Measurements from ENCODE around the gene UBA1. TPM values are rescaled to one million over a fixed set of nuclear protein-coding genes. Genes with fewer than 3 reads are reported as not detected.

Gene UBA1
- total RNA-seq, 3 donors from 2014 or later, result 236 to 281 (median 254) TPM

DNA sequence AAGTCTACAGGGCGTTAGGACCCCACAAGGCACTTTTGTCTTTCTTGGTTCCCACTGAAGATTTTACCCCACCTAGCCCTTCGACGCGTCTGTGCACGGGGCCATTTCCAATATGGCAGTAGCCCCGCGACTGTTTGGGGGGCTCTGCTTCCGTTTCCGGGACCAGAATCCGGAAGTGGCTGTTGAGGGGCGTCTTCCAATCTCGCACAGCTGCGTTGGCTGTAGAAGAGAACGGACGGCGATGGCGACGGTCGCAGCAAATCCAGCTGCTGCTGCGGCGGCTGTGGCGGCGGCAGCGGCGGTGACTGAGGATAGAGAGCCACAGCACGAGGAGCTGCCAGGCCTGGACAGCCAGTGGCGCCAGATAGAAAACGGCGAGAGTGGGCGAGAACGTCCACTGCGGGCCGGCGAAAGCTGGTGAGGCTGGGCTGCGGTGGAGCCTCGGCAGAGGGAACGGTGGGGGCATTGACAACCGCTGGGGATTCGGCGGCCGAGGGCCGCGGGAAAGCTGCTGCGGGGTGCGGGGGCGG, 39.2 kb downstream of the UBA1 start, which contains the start of gene USP11:
TSS of gene USP11 (plus strand) at position 207 of the 530 bp plus-strand sequence. CDS start at position 242, 35 bp downstream.
- H3K36me3 Mint-ChIP-seq (ENCODE audit: insufficient read depth), result peaks cover 12% of the 10 kb centered on the region
- DNase-seq, result peak; percentile 39
- no peaks in the 10 kb centered on the region for H3K27me3 Mint-ChIP-seq (ENCODE audit: low read depth)
- H3K4me1 Mint-ChIP-seq (ENCODE audit: low read depth), result peaks cover 17% of the 10 kb centered on the region
- peak within 1 kb of the TSS; percentile 88 for H3K4me3 Mint-ChIP-seq
- no peaks in the 10 kb centered on the region for H3K9me3 Mint-ChIP-seq
- peak; percentile 23 to 32 for ATAC-seq

GRCh38 chrX:47233333-47234113, 39.9 kb downstream of the UBA1 start:
- H3K27me3 Mint-ChIP-seq (ENCODE audit: low read depth), result no peaks in the 10 kb centered on the region
- peaks cover 8% of the 10 kb centered on the region for H3K36me3 Mint-ChIP-seq (ENCODE audit: insufficient read depth)
- no peaks in the 10 kb centered on the region for H3K9me3 Mint-ChIP-seq
- H3K4me3 Mint-ChIP-seq, result peak overlapping the region; percentile 88
- H3K4me1 Mint-ChIP-seq (ENCODE audit: low read depth), result peaks cover 17% of the 10 kb centered on the region
- ATAC-seq, result peak; percentile 90 to 91
- peak; percentile 96 for DNase-seq

DNA sequence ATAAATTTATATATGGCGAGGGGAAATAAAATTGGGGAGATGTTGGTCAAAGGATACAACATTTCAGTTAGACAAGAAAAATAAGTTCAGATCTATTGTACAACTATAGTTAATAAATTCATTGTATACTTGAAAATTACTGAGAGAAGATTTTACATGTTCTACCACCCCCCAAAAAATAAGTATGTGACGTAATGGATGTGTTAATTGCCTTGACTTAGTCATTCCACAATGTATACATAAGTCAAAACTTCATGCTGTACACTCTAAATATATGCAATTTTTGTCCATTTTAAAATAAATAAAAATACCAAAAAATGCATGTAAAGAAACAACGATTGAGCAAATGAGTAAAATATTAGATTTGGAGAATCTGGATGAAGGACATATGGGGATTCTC, 41.0 kb downstream of the UBA1 start:
- peaks cover 17% of the 10 kb centered on the region for H3K4me1 Mint-ChIP-seq (ENCODE audit: low read depth)
- H3K4me3 Mint-ChIP-seq, result peak overlapping the region; percentile 67
- peaks cover 8% of the 10 kb centered on the region for H3K36me3 Mint-ChIP-seq (ENCODE audit: insufficient read depth)
- H3K27me3 Mint-ChIP-seq (ENCODE audit: low read depth), result no peaks in the 10 kb centered on the region
- no peaks in the 10 kb centered on the region for H3K9me3 Mint-ChIP-seq
- ATAC-seq (no peak), DNase-seq (no peak)

DNA sequence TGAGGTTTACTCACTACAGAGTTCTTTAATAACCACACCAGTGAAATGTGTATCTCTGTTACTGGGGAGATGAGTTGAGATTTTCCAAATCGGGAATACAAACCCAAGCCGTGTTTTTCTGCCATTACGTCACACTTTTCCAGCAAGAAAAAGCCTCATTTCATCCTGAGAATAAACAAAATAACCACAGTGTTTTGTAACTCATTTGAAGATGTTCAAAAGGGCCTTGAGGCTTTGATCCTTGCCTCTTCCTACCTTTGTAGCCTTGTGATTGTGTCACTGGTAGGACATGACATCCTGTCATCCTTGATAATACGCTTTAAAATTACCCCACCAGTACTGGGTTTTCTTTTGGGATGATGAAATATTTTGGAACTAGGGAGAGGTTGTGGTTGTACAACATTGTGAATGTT, 42.1 kb downstream of the UBA1 start:
- Mint-ChIP-seq H3K4me3 (no peak overlapping the region), H3K36me3 (ENCODE audit: insufficient read depth) (peaks cover 4% of the 10 kb centered on the region), H3K4me1 (ENCODE audit: low read depth) (peaks cover 15% of the 10 kb centered on the region), H3K27me3 (ENCODE audit: low read depth) (no peaks in the 10 kb centered on the region), H3K9me3 (no peaks in the 10 kb centered on the region)
- ATAC-seq (no peak), DNase-seq (no peak)

- DNase-seq, result no peak
Observed at GRCh38 chrX:47239199-47239598, 45.6 kb downstream of the UBA1 start.

GRCh38 chrX:47239898-47240545, 46.4 kb downstream of the UBA1 start:
- no peak for ATAC-seq

More at GRCh38 chrX:47239199-47239598, 45.6 kb downstream of the UBA1 start:
- Mint-ChIP-seq H3K27me3 (ENCODE audit: low read depth) (no peaks in the 10 kb centered on the region), H3K4me1 (ENCODE audit: low read depth) (peaks cover 15% of the 10 kb centered on the region), H3K9me3 (no peaks in the 10 kb centered on the region), H3K4me3 (no peak overlapping the region), H3K36me3 (ENCODE audit: insufficient read depth) (peaks cover 12% of the 10 kb centered on the region)
- ATAC-seq, result no peak

GRCh38 chrX:47240619-47241018, 47.0 kb downstream of the UBA1 start:
- H3K4me3 Mint-ChIP-seq, result no peak overlapping the region

More at GRCh38 chrX:47239898-47240545, 46.4 kb downstream of the UBA1 start:
- Mint-ChIP-seq H3K27me3 (ENCODE audit: low read depth) (no peaks in the 10 kb centered on the region), H3K36me3 (ENCODE audit: insufficient read depth) (peaks cover 12% of the 10 kb centered on the region), H3K4me3 (no peak overlapping the region), H3K9me3 (no peaks in the 10 kb centered on the region), H3K4me1 (ENCODE audit: low read depth) (peaks cover 14% of the 10 kb centered on the region)
- DNase-seq, result no peak

DNA sequence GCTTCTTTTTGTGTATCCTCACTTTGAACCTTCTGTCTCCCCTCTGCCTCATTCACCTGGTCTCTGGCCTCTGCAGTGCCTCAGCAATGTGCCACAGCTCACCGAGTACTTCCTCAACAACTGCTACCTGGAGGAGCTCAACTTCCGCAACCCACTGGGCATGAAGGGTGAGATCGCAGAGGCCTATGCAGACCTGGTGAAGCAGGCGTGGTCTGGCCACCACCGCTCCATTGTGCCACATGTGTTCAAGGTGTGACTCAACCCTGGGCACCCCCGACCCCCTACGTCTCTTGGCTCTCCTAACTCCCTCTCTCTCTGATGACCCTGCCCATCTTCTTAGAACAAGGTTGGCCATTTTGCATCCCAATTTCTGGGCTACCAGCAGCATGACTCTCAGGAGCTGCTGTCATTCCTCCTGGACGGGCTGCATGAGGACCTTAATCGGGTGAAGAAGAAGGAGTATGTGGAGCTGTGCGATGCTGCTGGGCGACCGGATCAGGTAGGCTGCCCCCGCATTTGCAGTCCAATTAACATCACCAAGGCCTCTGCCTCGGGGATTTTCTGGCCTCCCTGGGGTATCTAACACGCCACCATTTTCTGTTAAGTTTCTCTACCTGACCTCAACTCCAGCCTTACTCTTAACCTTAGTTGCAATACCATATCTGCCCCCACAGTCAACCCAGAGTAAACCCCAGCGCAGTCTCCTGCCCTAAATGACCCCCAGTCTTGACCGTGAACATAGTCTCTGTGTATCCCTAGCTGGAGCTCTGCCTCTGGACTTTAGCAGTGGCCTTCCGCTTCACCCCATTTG, 47.8 kb downstream of the UBA1 start:
- DNase-seq (no peak), ATAC-seq (no peak)
- H3K4me1 Mint-ChIP-seq (ENCODE audit: low read depth), result peaks cover 2% of the 10 kb centered on the region
- H3K27me3 Mint-ChIP-seq (ENCODE audit: low read depth), result no peaks in the 10 kb centered on the region
- peaks cover 18% of the 10 kb centered on the region for H3K36me3 Mint-ChIP-seq (ENCODE audit: insufficient read depth)
- no peak overlapping the region for H3K4me3 Mint-ChIP-seq
- no peaks in the 10 kb centered on the region for H3K9me3 Mint-ChIP-seq

More at GRCh38 chrX:47240619-47241018, 47.0 kb downstream of the UBA1 start:
- ATAC-seq (no peak), DNase-seq (no peak)
- Mint-ChIP-seq H3K4me1 (ENCODE audit: low read depth) (peaks cover 8% of the 10 kb centered on the region), H3K9me3 (no peaks in the 10 kb centered on the region), H3K36me3 (ENCODE audit: insufficient read depth) (peaks cover 12% of the 10 kb centered on the region), H3K27me3 (ENCODE audit: low read depth) (no peaks in the 10 kb centered on the region)

DNA sequence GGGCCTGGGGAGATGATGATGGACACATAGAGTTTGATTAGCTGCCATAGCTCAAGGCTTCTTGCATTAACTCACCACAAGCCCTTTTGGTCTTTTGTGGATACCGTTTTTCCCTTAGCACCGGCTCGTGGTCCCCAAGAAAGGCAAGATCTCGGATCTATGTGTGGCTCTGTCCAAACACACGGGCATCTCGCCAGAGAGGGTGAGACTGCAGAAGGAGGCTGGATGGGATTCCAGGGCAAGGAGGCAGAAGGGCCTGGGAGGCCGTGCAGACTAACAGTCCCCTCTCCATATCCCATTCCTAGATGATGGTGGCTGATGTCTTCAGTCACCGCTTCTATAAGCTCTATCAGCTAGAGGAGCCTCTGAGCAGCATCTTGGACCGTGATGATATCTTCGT, 48.7 kb downstream of the UBA1 start:
- Mint-ChIP-seq H3K27me3 (ENCODE audit: low read depth) (no peaks in the 10 kb centered on the region), H3K4me1 (ENCODE audit: low read depth) (no peaks in the 10 kb centered on the region), H3K4me3 (no peak overlapping the region), H3K36me3 (ENCODE audit: insufficient read depth) (peaks cover 18% of the 10 kb centered on the region), H3K9me3 (no peaks in the 10 kb centered on the region)
- no peak for DNase-seq
- no peak for ATAC-seq

- Mint-ChIP-seq H3K9me3 (no peaks in the 10 kb centered on the region), H3K4me3 (no peak overlapping the region), H3K4me1 (ENCODE audit: low read depth) (no peaks in the 10 kb centered on the region), H3K27me3 (ENCODE audit: low read depth) (no peaks in the 10 kb centered on the region), H3K36me3 (ENCODE audit: insufficient read depth) (peaks cover 21% of the 10 kb centered on the region)
- ATAC-seq, result no peak
- DNase-seq, result no peak
Observed at GRCh38 chrX:47243351-47243750, 49.7 kb downstream of the UBA1 start.

- no peak for DNase-seq
- no peak overlapping the region for H3K4me3 Mint-ChIP-seq
- peaks cover 4% of the 10 kb centered on the region for H3K4me1 Mint-ChIP-seq (ENCODE audit: low read depth)
- ATAC-seq, result no peak
- no peaks in the 10 kb centered on the region for H3K9me3 Mint-ChIP-seq
- H3K27me3 Mint-ChIP-seq (ENCODE audit: low read depth), result no peaks in the 10 kb centered on the region
- H3K36me3 Mint-ChIP-seq (ENCODE audit: insufficient read depth), result peaks cover 20% of the 10 kb centered on the region
Observed at GRCh38 chrX:47244676-47245075, 51.0 kb downstream of the UBA1 start.

DNA sequence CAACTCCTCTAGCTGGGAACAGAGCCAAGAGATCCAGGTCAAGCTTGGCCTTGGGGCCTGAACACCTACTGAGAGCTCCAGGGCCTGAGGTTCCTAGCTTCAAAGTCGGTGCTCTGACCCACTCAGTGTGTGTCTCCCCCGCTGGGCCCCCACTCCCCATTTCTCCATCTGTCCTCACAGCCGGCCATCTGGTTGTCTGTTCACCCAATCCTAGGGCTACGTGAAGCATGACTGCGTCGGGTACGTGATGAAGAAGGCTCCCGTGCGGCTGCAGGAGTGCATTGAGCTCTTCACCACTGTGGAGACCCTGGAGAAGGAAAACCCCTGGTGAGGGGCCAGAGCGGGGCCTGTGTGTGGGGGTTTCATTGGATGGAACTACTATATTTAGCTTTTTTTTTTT, 51.5 kb downstream of the UBA1 start:
- Mint-ChIP-seq H3K9me3 (no peaks in the 10 kb centered on the region), H3K4me1 (ENCODE audit: low read depth) (peaks cover 4% of the 10 kb centered on the region), H3K36me3 (ENCODE audit: insufficient read depth) (peaks cover 17% of the 10 kb centered on the region), H3K4me3 (no peak overlapping the region), H3K27me3 (ENCODE audit: low read depth) (no peaks in the 10 kb centered on the region)
- ATAC-seq (no peak), DNase-seq (no peak)

- DNase-seq (no peak), ATAC-seq (peak in 1 of 2 donors; percentile 31)
- Mint-ChIP-seq H3K9me3 (no peaks in the 10 kb centered on the region), H3K4me3 (no peak overlapping the region), H3K4me1 (ENCODE audit: low read depth) (peaks cover 4% of the 10 kb centered on the region), H3K36me3 (ENCODE audit: insufficient read depth) (peaks cover 9% of the 10 kb centered on the region), H3K27me3 (ENCODE audit: low read depth) (no peaks in the 10 kb centered on the region)
Observed at GRCh38 chrX:47247206-47247998, 53.8 kb downstream of the UBA1 start.
